ENCODE results near the gene KATNIP.

GRCh38 chr16:27598931-27599565 is 49.1 kb downstream of the KATNIP start:
- TF ChIP-seq ZNF212 (CRISPR knock-in tag; IDR thresholded peaks at IDR 0.05) (no peak), MAFF (IDR thresholded peaks at IDR 0.05; ENCODE audit: low read length) (no peak), ILK (tag; IDR thresholded peaks at IDR 0.05; ENCODE audit: borderline replicate concordance, low read depth) (no peak), CHD2 (IDR thresholded peaks at IDR 0.05; ENCODE audit: low read depth, low read length) (no peak), JUNB (CRISPR knock-in tag; conservative IDR thresholded peaks at IDR 0.05) (no peak), CTCF (IDR thresholded peaks at IDR 0.05 in 2 of 3, conservative IDR thresholded peaks at IDR 0.05 in 1 of 3; ENCODE audit: insufficient read depth in 2 of 3, low read depth in 1 of 3, low read length in 3 of 3) (no peak), TAF7 (tag; IDR thresholded peaks at IDR 0.05) (no peak), JUND (IDR thresholded peaks at IDR 0.05; ENCODE audit: borderline replicate concordance, low read depth, low read length) (no peak), JUND (tag; IDR thresholded peaks at IDR 0.05; ENCODE audit: borderline replicate concordance, low read depth, low read length) (no peak), TSC22D4 (tag; IDR thresholded peaks at IDR 0.05) (no peak), BRF1 (IDR thresholded peaks at IDR 0.05; ENCODE audit: borderline replicate concordance, extremely low read depth, insufficient read length) (no peak), HDAC8 (tag; IDR thresholded peaks at IDR 0.05) (no peak), CHD1 (IDR thresholded peaks at IDR 0.05; ENCODE audit: low read length) (no peak), POLR2A (conservative IDR thresholded peaks at IDR 0.05) (no peak)
- TF ChIP-seq, protein P1, sequence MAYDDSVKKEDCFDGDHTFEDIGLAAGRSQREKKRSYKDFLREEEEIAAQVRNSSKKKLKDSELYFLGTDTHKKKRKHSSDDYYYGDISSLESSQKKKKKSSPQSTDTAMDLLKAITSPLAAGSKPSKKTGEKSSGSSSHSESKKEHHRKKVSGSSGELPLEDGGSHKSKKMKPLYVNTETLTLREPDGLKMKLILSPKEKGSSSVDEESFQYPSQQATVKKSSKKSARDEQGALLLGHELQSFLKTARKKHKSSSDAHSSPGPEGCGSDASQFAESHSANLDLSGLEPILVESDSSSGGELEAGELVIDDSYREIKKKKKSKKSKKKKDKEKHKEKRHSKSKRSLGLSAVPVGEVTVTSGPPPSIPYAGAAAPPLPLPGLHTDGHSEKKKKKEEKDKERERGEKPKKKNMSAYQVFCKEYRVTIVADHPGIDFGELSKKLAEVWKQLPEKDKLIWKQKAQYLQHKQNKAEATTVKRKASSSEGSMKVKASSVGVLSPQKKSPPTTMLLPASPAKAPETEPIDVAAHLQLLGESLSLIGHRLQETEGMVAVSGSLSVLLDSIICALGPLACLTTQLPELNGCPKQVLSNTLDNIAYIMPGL (CRISPR knock-in tag; IDR thresholded peaks at IDR 0.05): no peak

Data from K562 (cell line).